Measurements from ENCODE around the gene FAM171A1. TPM values are rescaled to one million over a fixed set of nuclear protein-coding genes. Genes with fewer than 3 reads are reported as not detected.
A peak's percentile ranks its signal among the peaks of the same experiment; 100 is the strongest.

Gene FAM171A1
- polyA plus RNA-seq, 1 donor (not counting 4 experiments of a cell fraction or from before 2014, with no cell fraction given), result 8.8 TPM

GRCh38 chr10:15251791-15252380 lies 119.2 kb downstream of the FAM171A1 start:
- no peaks in the 10 kb centered on the region for H3K9me3 ChIP-seq (ENCODE audit: control insufficient read depth, low read depth, low read length)
- no peak overlapping the region for H3K27ac ChIP-seq (ENCODE audit: control insufficient read depth, insufficient read depth, low read length)
- H3K27me3 ChIP-seq (ENCODE audit: control insufficient read depth, extremely low read depth, insufficient read depth, low read length), result no peaks in the 10 kb centered on the region
- FAIRE-seq (no peak), DNase-seq (ENCODE audit: low read depth, low spot score) (no peak)
- H4K20me1 ChIP-seq (ENCODE audit: control insufficient read depth, extremely low read depth, insufficient read depth, low read length), result no peaks in the 10 kb centered on the region
- dilution Hi-C loops (cut with MboI; ENCODE audit: extremely low pct_ligation_motif_present, low sequenced_read_pairs), result no loop called here
- H2AFZ ChIP-seq (ENCODE audit: control insufficient read depth, low read length), result no peak overlapping the region
- H3K4me3 ChIP-seq (ENCODE audit: control insufficient read depth in 2 of 3, extremely low read depth in 1 of 3, insufficient read depth in 2 of 3, low read depth in 1 of 3, low read length in 3 of 3), result no peak overlapping the region
- TF ChIP-seq EZH2 (IDR thresholded peaks at IDR 0.05; ENCODE audit: low read length) (no peak), CTCF (optimal IDR thresholded peaks at IDR 0.05 in 1 of 3, IDR thresholded peaks at IDR 0.05 in 1 of 3, conservative IDR thresholded peaks at IDR 0.05 in 1 of 3; ENCODE audit: extremely low read depth in 1 of 3, insufficient read depth in 2 of 3, low read length in 3 of 3) (no peak)
- peaks cover 0 to 2% of the 10 kb centered on the region in 2 experiments for H3K36me3 ChIP-seq (ENCODE audit: control insufficient read depth in 2 of 2, extremely low read depth in 1 of 2, insufficient read depth in 2 of 2, low read length in 2 of 2)
- H3K9ac ChIP-seq (ENCODE audit: control insufficient read depth, extremely low read depth, insufficient read depth, low read length), result no peak overlapping the region
- no peaks in the 10 kb centered on the region for H3K4me1 ChIP-seq (ENCODE audit: control insufficient read depth, extremely low read depth, insufficient read depth, low read length)
- H3K79me2 ChIP-seq (ENCODE audit: control insufficient read depth, insufficient read depth, low read length), result no peaks in the 10 kb centered on the region
- no peak overlapping the region for H3K4me2 ChIP-seq (ENCODE audit: control insufficient read depth, extremely low read depth, insufficient read depth, low read depth, low read length)
- no peaks in the 10 kb centered on the region for H3K9me1 ChIP-seq (ENCODE audit: control insufficient read depth, extremely low read depth, insufficient read depth, low read length)

- Histone ChIP-seq H3K9me3 (ENCODE audit: control insufficient read depth, low read depth, low read length) (no peaks in the 10 kb centered on the region), H3K27me3 (ENCODE audit: control insufficient read depth, extremely low read depth, insufficient read depth, low read length) (no peaks in the 10 kb centered on the region), H3K4me3 (ENCODE audit: control insufficient read depth in 2 of 3, extremely low read depth in 1 of 3, insufficient read depth in 2 of 3, low read depth in 1 of 3, low read length in 3 of 3) (no peak overlapping the region), H3K4me1 (ENCODE audit: control insufficient read depth, extremely low read depth, insufficient read depth, low read length) (no peaks in the 10 kb centered on the region), H3K4me2 (ENCODE audit: control insufficient read depth, extremely low read depth, insufficient read depth, low read depth, low read length) (no peak overlapping the region), H3K9me1 (ENCODE audit: control insufficient read depth, extremely low read depth, insufficient read depth, low read length) (no peaks in the 10 kb centered on the region), H2AFZ (ENCODE audit: control insufficient read depth, low read length) (no peak overlapping the region), H3K9ac (ENCODE audit: control insufficient read depth, extremely low read depth, insufficient read depth, low read length) (no peak overlapping the region), H4K20me1 (ENCODE audit: control insufficient read depth, extremely low read depth, insufficient read depth, low read length) (no peaks in the 10 kb centered on the region), H3K36me3 (ENCODE audit: control insufficient read depth in 2 of 2, extremely low read depth in 1 of 2, insufficient read depth in 2 of 2, low read length in 2 of 2) (no peaks in the 10 kb centered on the region), H3K79me2 (ENCODE audit: control insufficient read depth, insufficient read depth, low read length) (no peaks in the 10 kb centered on the region), H3K27ac (ENCODE audit: control insufficient read depth, insufficient read depth, low read length) (no peak overlapping the region)
- FAIRE-seq (no peak), DNase-seq (ENCODE audit: low read depth, low spot score) (no peak)
- dilution Hi-C loops (cut with MboI; ENCODE audit: extremely low pct_ligation_motif_present, low sequenced_read_pairs), result no loop called here
- peak; percentile 5 to 41 (median 13) for TF ChIP-seq CTCF (optimal IDR thresholded peaks at IDR 0.05 in 1 of 3, IDR thresholded peaks at IDR 0.05 in 1 of 3, conservative IDR thresholded peaks at IDR 0.05 in 1 of 3; ENCODE audit: extremely low read depth in 1 of 3, insufficient read depth in 2 of 3, low read length in 3 of 3)
- no peak for TF ChIP-seq EZH2 (IDR thresholded peaks at IDR 0.05; ENCODE audit: low read length)
Measured at GRCh38 chr10:15245530-15245929, 125.6 kb downstream of the FAM171A1 start.
